ENCODE results near the gene OBSL1. TPM values are rescaled to one million over a fixed set of nuclear protein-coding genes. Genes with fewer than 3 reads are reported as not detected.

OBSL1 gene
- total RNA-seq, 1 donor, result 39.2 TPM

GRCh38 chr2:219508444-219508734 is 63.0 kb downstream of the OBSL1 start:
- no peak overlapping the region for H3K4me3 ChIP-seq (ENCODE audit: low read depth, low read length)
- no peak for DNase-seq (ENCODE audit: low read depth)
- TF ChIP-seq CTCF (IDR thresholded peaks at IDR 0.05; ENCODE audit: insufficient read depth, low read length), result no peak

GRCh38 chr2:219507581-219508443 is 63.5 kb downstream of the OBSL1 start:
- TF ChIP-seq CTCF (IDR thresholded peaks at IDR 0.05; ENCODE audit: insufficient read depth, low read length), result no peak
- no peak for DNase-seq (ENCODE audit: low read depth)
- no peak overlapping the region for H3K4me3 ChIP-seq (ENCODE audit: low read depth, low read length)

GRCh38 chr2:219506802-219507526 is 64.4 kb downstream of the OBSL1 start:
- no peak overlapping the region for H3K4me3 ChIP-seq (ENCODE audit: low read depth, low read length)
- TF ChIP-seq CTCF (IDR thresholded peaks at IDR 0.05; ENCODE audit: insufficient read depth, low read length), result no peak
- no peak for DNase-seq (ENCODE audit: low read depth)

GRCh38 chr2:219506153-219506801 is 65.1 kb downstream of the OBSL1 start:
- no peak overlapping the region for H3K4me3 ChIP-seq (ENCODE audit: low read depth, low read length)
- no peak for TF ChIP-seq CTCF (IDR thresholded peaks at IDR 0.05; ENCODE audit: insufficient read depth, low read length)
- DNase-seq (ENCODE audit: low read depth), result no peak

- no peak for TF ChIP-seq CTCF (IDR thresholded peaks at IDR 0.05; ENCODE audit: insufficient read depth, low read length)
- no peak overlapping the region for H3K4me3 ChIP-seq (ENCODE audit: low read depth, low read length)
- no peak for DNase-seq (ENCODE audit: low read depth)
Measured at GRCh38 chr2:219505585-219505984, 65.8 kb downstream of the OBSL1 start.

GRCh38 chr2:219502618-219503017 is 68.7 kb downstream of the OBSL1 start:
- TF ChIP-seq CTCF (IDR thresholded peaks at IDR 0.05; ENCODE audit: insufficient read depth, low read length), result no peak

More at GRCh38 chr2:219502618-219503017, 68.7 kb downstream of the OBSL1 start:
- no peak for DNase-seq (ENCODE audit: low read depth)
- no peak overlapping the region for H3K4me3 ChIP-seq (ENCODE audit: low read depth, low read length)

Measured in fibroblast of the aortic adventitia (primary cell).